ENCODE data around the gene ARHGAP8.
"Not testable (repeated sequence)": the region's sequence is repeated elsewhere in the genome, so short reads cannot be mapped to it uniquely, and the experiment has no call there.

ARHGAP8 gene

GRCh38 chr22:44737406-44738346 is 14.7 kb upstream of the ARHGAP8 start:
- Histone ChIP-seq H3K4me3 (ENCODE audit: low read depth in 1 of 5, low read length in 5 of 5) (no peak overlapping the region), H3K9ac (ENCODE audit: low read length in 5 of 5) (no peak overlapping the region), H3K27me3 (ENCODE audit: control insufficient read depth in 5 of 5, insufficient read depth in 4 of 5, low read length in 5 of 5) (peaks cover 0 to 9% (median 0%) of the 10 kb centered on the region in 5 donors), H3K36me3 (ENCODE audit: control insufficient read depth in 5 of 5, insufficient read depth in 5 of 5, low read length in 5 of 5) (peaks cover 0 to 5% (median 3%) of the 10 kb centered on the region in 5 donors), H3K9me3 (ENCODE audit: control insufficient read depth in 5 of 5, low read length in 5 of 5) (no peaks in the 10 kb centered on the region), H3K27ac (ENCODE audit: low read depth, low read length) (no peak overlapping the region), H3K4me1 (ENCODE audit: control insufficient read depth in 5 of 5, insufficient read depth in 5 of 5, low read length in 5 of 5) (no peaks in the 10 kb centered on the region)

- H3K9me3 ChIP-seq (ENCODE audit: control insufficient read depth in 5 of 5, low read length in 5 of 5) = no peaks in the 10 kb centered on the region
- peaks cover 0 to 2% (median 0%) of the 10 kb centered on the region in 5 donors for H3K36me3 ChIP-seq (ENCODE audit: control insufficient read depth in 5 of 5, insufficient read depth in 5 of 5, low read length in 5 of 5)
- no peak overlapping the region for H3K9ac ChIP-seq (ENCODE audit: low read length in 5 of 5)
- H3K27me3 ChIP-seq (ENCODE audit: control insufficient read depth in 5 of 5, insufficient read depth in 4 of 5, low read length in 5 of 5) = peaks cover 0 to 9% (median 0%) of the 10 kb centered on the region in 5 donors
- no peaks in the 10 kb centered on the region for H3K4me1 ChIP-seq (ENCODE audit: control insufficient read depth in 5 of 5, insufficient read depth in 5 of 5, low read length in 5 of 5)
- H3K27ac ChIP-seq (ENCODE audit: low read depth, low read length) = no peak overlapping the region
- H3K4me3 ChIP-seq (ENCODE audit: low read depth in 1 of 5, low read length in 5 of 5) = no peak overlapping the region
These were observed 14.0 kb upstream of the ARHGAP8 start for GRCh38 chr22:44738347-44738715.

GRCh38 chr22:44739024-44739423 is 13.4 kb upstream of the ARHGAP8 start:
- peaks cover 0 to 9% (median 0%) of the 10 kb centered on the region in 5 donors for H3K27me3 ChIP-seq (ENCODE audit: control insufficient read depth in 5 of 5, insufficient read depth in 4 of 5, low read length in 5 of 5)
- no peaks in the 10 kb centered on the region for H3K9me3 ChIP-seq (ENCODE audit: control insufficient read depth in 5 of 5, low read length in 5 of 5)
- no peaks in the 10 kb centered on the region for H3K4me1 ChIP-seq (ENCODE audit: control insufficient read depth in 5 of 5, insufficient read depth in 5 of 5, low read length in 5 of 5)
- H3K4me3 ChIP-seq (ENCODE audit: low read depth in 1 of 5, low read length in 5 of 5) = no peak overlapping the region
- H3K36me3 ChIP-seq (ENCODE audit: control insufficient read depth in 5 of 5, insufficient read depth in 5 of 5, low read length in 5 of 5) = no peaks in the 10 kb centered on the region
- no peak overlapping the region for H3K27ac ChIP-seq (ENCODE audit: low read depth, low read length)
- no peak overlapping the region for H3K9ac ChIP-seq (ENCODE audit: low read length in 5 of 5)

GRCh38 chr22:44739666-44740065 is 12.7 kb upstream of the ARHGAP8 start:
- H3K9me3 ChIP-seq (ENCODE audit: control insufficient read depth in 5 of 5, low read length in 5 of 5); H3K4me1 ChIP-seq (ENCODE audit: control insufficient read depth in 5 of 5, insufficient read depth in 5 of 5, low read length in 5 of 5); H3K4me3 ChIP-seq (ENCODE audit: low read depth in 1 of 5, low read length in 5 of 5); H3K36me3 ChIP-seq (ENCODE audit: control insufficient read depth in 5 of 5, insufficient read depth in 5 of 5, low read length in 5 of 5); H3K27ac ChIP-seq (ENCODE audit: low read depth, low read length); H3K27me3 ChIP-seq (ENCODE audit: control insufficient read depth in 5 of 5, insufficient read depth in 4 of 5, low read length in 5 of 5); H3K9ac ChIP-seq (ENCODE audit: low read length in 5 of 5): not testable (repeated sequence)

GRCh38 chr22:44740307-44740706 is 12.1 kb upstream of the ARHGAP8 start:
- no peaks in the 10 kb centered on the region for H3K36me3 ChIP-seq (ENCODE audit: control insufficient read depth in 5 of 5, insufficient read depth in 5 of 5, low read length in 5 of 5)
- H3K4me3 ChIP-seq (ENCODE audit: low read depth in 1 of 5, low read length in 5 of 5) = no peak overlapping the region
- no peaks in the 10 kb centered on the region for H3K4me1 ChIP-seq (ENCODE audit: control insufficient read depth in 5 of 5, insufficient read depth in 5 of 5, low read length in 5 of 5)
- peaks cover 0 to 9% (median 0%) of the 10 kb centered on the region in 5 donors for H3K27me3 ChIP-seq (ENCODE audit: control insufficient read depth in 5 of 5, insufficient read depth in 4 of 5, low read length in 5 of 5)
- no peaks in the 10 kb centered on the region for H3K9me3 ChIP-seq (ENCODE audit: control insufficient read depth in 5 of 5, low read length in 5 of 5)
- no peak overlapping the region for H3K9ac ChIP-seq (ENCODE audit: low read length in 5 of 5)
- no peak overlapping the region for H3K27ac ChIP-seq (ENCODE audit: low read depth, low read length)

- H3K9me3 ChIP-seq (ENCODE audit: control insufficient read depth in 5 of 5, low read length in 5 of 5) = no peaks in the 10 kb centered on the region
- no peak overlapping the region for H3K27ac ChIP-seq (ENCODE audit: low read depth, low read length)
- no peaks in the 10 kb centered on the region for H3K36me3 ChIP-seq (ENCODE audit: control insufficient read depth in 5 of 5, insufficient read depth in 5 of 5, low read length in 5 of 5)
- peaks cover 0 to 11% (median 3%) of the 10 kb centered on the region in 5 donors for H3K4me1 ChIP-seq (ENCODE audit: control insufficient read depth in 5 of 5, insufficient read depth in 5 of 5, low read length in 5 of 5)
- H3K27me3 ChIP-seq (ENCODE audit: control insufficient read depth in 5 of 5, insufficient read depth in 4 of 5, low read length in 5 of 5) = peaks cover 0 to 12% (median 2%) of the 10 kb centered on the region in 5 donors
- H3K4me3 ChIP-seq (ENCODE audit: low read depth in 1 of 5, low read length in 5 of 5) = no peak overlapping the region
- H3K9ac ChIP-seq (ENCODE audit: low read length in 5 of 5) = no peak overlapping the region
These were observed 10.4 kb upstream of the ARHGAP8 start for GRCh38 chr22:44741929-44742328.

GRCh38 chr22:44743247-44743646 is 9.1 kb upstream of the ARHGAP8 start:
- Histone ChIP-seq H3K27ac (ENCODE audit: low read depth, low read length) (no peak overlapping the region), H3K9me3 (ENCODE audit: control insufficient read depth in 5 of 5, low read length in 5 of 5) (no peaks in the 10 kb centered on the region), H3K9ac (ENCODE audit: low read length in 5 of 5) (no peak overlapping the region), H3K36me3 (ENCODE audit: control insufficient read depth in 5 of 5, insufficient read depth in 5 of 5, low read length in 5 of 5) (no peaks in the 10 kb centered on the region), H3K4me1 (ENCODE audit: control insufficient read depth in 5 of 5, insufficient read depth in 5 of 5, low read length in 5 of 5) (peaks cover 0 to 11% (median 3%) of the 10 kb centered on the region in 5 donors), H3K4me3 (ENCODE audit: low read depth in 1 of 5, low read length in 5 of 5) (no peak overlapping the region), H3K27me3 (ENCODE audit: control insufficient read depth in 5 of 5, insufficient read depth in 4 of 5, low read length in 5 of 5) (peaks cover 0 to 10% (median 2%) of the 10 kb centered on the region in 5 donors)

- Histone ChIP-seq H3K9ac (ENCODE audit: low read length in 5 of 5) (no peak overlapping the region), H3K4me1 (ENCODE audit: control insufficient read depth in 5 of 5, insufficient read depth in 5 of 5, low read length in 5 of 5) (peaks cover 0 to 11% (median 3%) of the 10 kb centered on the region in 5 donors), H3K4me3 (ENCODE audit: low read depth in 1 of 5, low read length in 5 of 5) (no peak overlapping the region), H3K27ac (ENCODE audit: low read depth, low read length) (no peak overlapping the region), H3K9me3 (ENCODE audit: control insufficient read depth in 5 of 5, low read length in 5 of 5) (no peaks in the 10 kb centered on the region), H3K27me3 (ENCODE audit: control insufficient read depth in 5 of 5, insufficient read depth in 4 of 5, low read length in 5 of 5) (peaks cover 0 to 7% (median 2%) of the 10 kb centered on the region in 5 donors), H3K36me3 (ENCODE audit: control insufficient read depth in 5 of 5, insufficient read depth in 5 of 5, low read length in 5 of 5) (no peaks in the 10 kb centered on the region)
These were observed 8.6 kb upstream of the ARHGAP8 start for GRCh38 chr22:44743804-44744211.

- H3K27me3 ChIP-seq (ENCODE audit: control insufficient read depth in 5 of 5, insufficient read depth in 4 of 5, low read length in 5 of 5) = peaks cover 3 to 10% (median 6%) of the 10 kb centered on the region in 5 donors
- no peaks in the 10 kb centered on the region for H3K36me3 ChIP-seq (ENCODE audit: control insufficient read depth in 5 of 5, insufficient read depth in 5 of 5, low read length in 5 of 5)
- no peak overlapping the region for H3K9ac ChIP-seq (ENCODE audit: low read length in 5 of 5)
- peaks cover 0 to 11% (median 3%) of the 10 kb centered on the region in 5 donors for H3K4me1 ChIP-seq (ENCODE audit: control insufficient read depth in 5 of 5, insufficient read depth in 5 of 5, low read length in 5 of 5)
- H3K27ac ChIP-seq (ENCODE audit: low read depth, low read length) = no peak overlapping the region
- no peak overlapping the region for H3K4me3 ChIP-seq (ENCODE audit: low read depth in 1 of 5, low read length in 5 of 5)
- peaks cover 0 to 5% (median 0%) of the 10 kb centered on the region in 5 donors for H3K9me3 ChIP-seq (ENCODE audit: control insufficient read depth in 5 of 5, low read length in 5 of 5)
These were observed 6.3 kb upstream of the ARHGAP8 start for GRCh38 chr22:44745853-44746789.

- Histone ChIP-seq H3K27me3 (ENCODE audit: control insufficient read depth in 5 of 5, insufficient read depth in 4 of 5, low read length in 5 of 5) (peaks cover 3 to 21% (median 6%) of the 10 kb centered on the region in 5 donors), H3K4me1 (ENCODE audit: control insufficient read depth in 5 of 5, insufficient read depth in 5 of 5, low read length in 5 of 5) (peaks cover 0 to 11% (median 6%) of the 10 kb centered on the region in 5 donors)
- not testable (repeated sequence) for H3K27ac ChIP-seq (ENCODE audit: low read depth, low read length); H3K9ac ChIP-seq (ENCODE audit: low read length in 5 of 5); H3K36me3 ChIP-seq (ENCODE audit: control insufficient read depth in 5 of 5, insufficient read depth in 5 of 5, low read length in 5 of 5); H3K4me3 ChIP-seq (ENCODE audit: low read depth in 1 of 5, low read length in 5 of 5); H3K9me3 ChIP-seq (ENCODE audit: control insufficient read depth in 5 of 5, low read length in 5 of 5)
These were observed 4.6 kb upstream of the ARHGAP8 start for GRCh38 chr22:44747784-44748127.

All from subcutaneous abdominal adipose tissue (tissue), 5 donors.